A673 (cell line): Measurements from ENCODE around the gene CCDC85C. TPM values are rescaled to one million over a fixed set of nuclear protein-coding genes. Genes with fewer than 3 reads are reported as not detected.

Experiments
- BruUV-seq: library from RNA; stranded (reverse); fragments of 400-500 nt; replicated peaks from 2 replicates; lab custom pipeline; 2021; lab: Mats Ljungman, UMichigan
- CTCF ChIA-PET: fragments of 300-600 bp; sonication (Branson Sonifier 250); formaldehyde crosslinking; loops from one replicate; lab custom pipeline; 2022; ENCODE audit warnings: antibody characterized with exemption; lab: Charles Lee
- POLR2A ChIA-PET: fragments of 300-600 bp; sonication (Branson Sonifier 250); formaldehyde crosslinking; loops from one replicate; lab custom pipeline; 2022; ENCODE audit warnings: antibody characterized with exemption; ENCODE audit not compliant: low non-redundant PET; lab: Charles Lee
- DNase-seq: peaks from one replicate; pipeline ENCODE4 v3.0.0-alpha.2; 2015; ENCODE audit warnings: low spot score
- H3K27ac ChIP-seq: fragments of 200-600 bp; sonication (generic); 2 replicates; pipeline ENCODE4 v1.5.1; 2016; ENCODE audit warnings: mixed run types, low read depth, mild to moderate bottlenecking, mixed read lengths, antibody characterized with exemption, low read length; ENCODE audit not compliant: poor library complexity, severe bottlenecking
- H3K27me3 ChIP-seq: fragments of 200-600 bp; sonication (generic); replicated peaks from 2 replicates; pipeline ENCODE4 v1.6.1; 2017; ENCODE audit warnings: mixed run types, low read depth, mild to moderate bottlenecking, mixed read lengths, antibody characterized with exemption, low read length; ENCODE audit not compliant: insufficient read depth, poor library complexity
- H3K36me3 ChIP-seq: fragments of 200-600 bp; sonication (generic); 2 replicates; pipeline ENCODE4 v1.6.1; 2016; ENCODE audit warnings: mixed run types, mild to moderate bottlenecking, mixed read lengths, antibody characterized with exemption, low read length; ENCODE audit not compliant: insufficient read depth, poor library complexity, severe bottlenecking
- H3K4me1 ChIP-seq: fragments of 200-600 bp; sonication (generic); 2 replicates; pipeline ENCODE4 v1.6.1; 2017; ENCODE audit warnings: mixed run types, mild to moderate bottlenecking, mixed read lengths, antibody characterized with exemption, low read length; ENCODE audit not compliant: insufficient read depth, poor library complexity, severe bottlenecking
- H3K4me3 ChIP-seq: fragments of 200-600 bp; sonication (generic); 2 replicates; pipeline ENCODE4 v1.5.1; 2016; ENCODE audit warnings: low read depth, mixed run types, mild to moderate bottlenecking, mixed read lengths, low read length; ENCODE audit not compliant: poor library complexity, severe bottlenecking
- H3K9me3 ChIP-seq: fragments of 200-600 bp; sonication (generic); 2 replicates; pipeline ENCODE4 v1.6.1; 2016; ENCODE audit warnings: mixed run types, low read depth, mild to moderate bottlenecking, mixed read lengths, antibody characterized with exemption, low read length; ENCODE audit not compliant: poor library complexity, severe bottlenecking
- CTCF ChIP-seq: fragments of 300-800, 200-600 bp; sonication (generic); conservative IDR thresholded peaks from 2 replicates; pipeline ENCODE4 v1.5.1; 2017; ENCODE audit warnings: low read depth, mild to moderate bottlenecking, antibody characterized with exemption, low read length, moderate library complexity, mixed read lengths
- EZH2 ChIP-seq: fragments of 200-600 bp; sonication (generic); IDR thresholded peaks from 2 replicates; pipeline ENCODE4 v1.6.1; 2017; ENCODE audit warnings: borderline replicate concordance, low read depth, mild to moderate bottlenecking, mixed read lengths, antibody characterized with exemption, low read length; ENCODE audit not compliant: poor library complexity, severe bottlenecking
- intact Hi-C: fragments of 100-400 bp; cut with micrococcal nuclease; formaldehyde crosslinking; loops from one replicate; pipeline ENCODE4 v1.10.0; 2022; ENCODE audit not compliant: unreplicated experiment
- total RNA-seq: library from RNA; stranded (reverse); gene quantifications from 2 replicates; pipeline ENCODE4 v1.2.3, GENCODE V29; 2021

The CCDC85C gene
- total RNA-seq, 1 experiment from 2014 or later, result 24.6 TPM

DNA sequence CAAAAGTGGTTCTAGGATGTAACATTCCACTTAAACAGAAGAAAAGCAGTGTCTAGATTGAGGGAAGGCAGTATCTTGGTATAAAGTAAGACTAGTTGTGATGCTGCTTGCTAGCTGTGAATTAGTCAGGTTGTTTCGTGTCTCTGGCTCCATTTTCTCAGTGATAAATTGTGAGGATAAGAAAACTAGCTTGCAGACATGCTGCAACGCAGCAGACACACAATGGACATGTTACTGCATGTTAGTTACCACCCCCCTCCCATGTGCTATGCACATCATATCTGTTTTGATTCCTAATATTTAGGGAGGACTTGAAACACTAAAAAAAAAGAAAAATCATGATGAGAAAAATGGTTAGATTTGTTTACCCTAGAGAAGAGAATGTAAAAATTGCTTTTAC lies 119.9 kb downstream of the CCDC85C start:
- Histone ChIP-seq H3K4me3 (no peak overlapping the region), H3K9me3 (no peaks in the 10 kb centered on the region), H3K27me3 (no peaks in the 10 kb centered on the region), H3K36me3 (no peaks in the 10 kb centered on the region), H3K27ac (no peak overlapping the region), H3K4me1 (peaks cover 16% of the 10 kb centered on the region)
- intact Hi-C loops, result no loop called here
- no TSS peak for BruUV-seq
- CTCF ChIA-PET, result no interaction called here
- DNase-seq, result no peak
- TF ChIP-seq EZH2, result no peak
- POLR2A ChIA-PET, result no interaction called here

- TF ChIP-seq CTCF (no peak), EZH2 (no peak)
- CTCF ChIA-PET, result no interaction called here
- Histone ChIP-seq H3K36me3 (no peaks in the 10 kb centered on the region), H3K27ac (peak overlapping the region; percentile 93), H3K27me3 (no peaks in the 10 kb centered on the region), H3K9me3 (no peaks in the 10 kb centered on the region), H3K4me1 (peaks cover 26% of the 10 kb centered on the region), H3K4me3 (peak overlapping the region; percentile 93)
- POLR2A ChIA-PET, result no interaction called here
- intact Hi-C loops, result no loop called here
- peak; percentile 33 for DNase-seq
- no TSS peak for BruUV-seq
Measured at GRCh38 chr14:99481745-99482099, 122.3 kb downstream of the CCDC85C start.

GRCh38 chr14:99480917-99481744 lies 122.9 kb downstream of the CCDC85C start, which contains the start of gene CCNK:
Gene CCNK (plus strand): TSS chr14:99481409. CDS start chr14:99492678, 11,269 bp downstream.
- Histone ChIP-seq H3K27me3 (no peaks in the 10 kb centered on the region), H3K36me3 (no peaks in the 10 kb centered on the region), H3K27ac (peak within 1 kb of the TSS; percentile 93), H3K4me1 (peaks cover 26% of the 10 kb centered on the region), H3K9me3 (no peaks in the 10 kb centered on the region), H3K4me3 (peak within 1 kb of the TSS; percentile 93)
- TF ChIP-seq CTCF, result no peak
- no peak for TF ChIP-seq EZH2
- ChIA-PET POLR2A (no interaction called here), CTCF (interaction anchor here (0.8 kb wide), 1 partner anchor 418 kb away, joined by 3 read pairs; no protein-coding TSS in a partner anchor)
- BruUV-seq, result no TSS peak
- intact Hi-C loops, result no loop called here
- DNase-seq, result peak; percentile 100
